ENCODE data around the gene PPIL6. TPM values are rescaled to one million over a fixed set of nuclear protein-coding genes. Genes with fewer than 3 reads are reported as not detected.

PPIL6 gene
- total RNA-seq, 2 experiments from 2014 or later = 0.84 to 1.3 TPM

GRCh38 chr6:109477184-109477583 lies 36.8 kb upstream of the PPIL6 start:
- CTCF ChIA-PET = interaction anchor here (1.3 kb wide), 1 partner anchor 16 kb away, joined by 3 read pairs; no protein-coding TSS in a partner anchor
- DNase-seq (no peak), ATAC-seq (ENCODE audit: poor library complexity) (no peak)
- Mint-ChIP-seq H3K4me1 (ENCODE audit: low read depth) (peaks cover 86% of the 10 kb centered on the region), H3K9me3 (no peaks in the 10 kb centered on the region), H3K4me3 (peak overlapping the region; percentile 88), H3K27ac (peak overlapping the region; percentile 52), H3K36me3 (ENCODE audit: low read depth) (peaks cover 95% of the 10 kb centered on the region), H3K27me3 (no peaks in the 10 kb centered on the region)
- no peaks in the 10 kb centered on the region for H3K27me3 ChIP-seq (ENCODE audit: control insufficient read depth in 1 of 2, insufficient read depth in 2 of 2, low read length in 2 of 2)
- no peaks in the 10 kb centered on the region for H3K9me3 ChIP-seq (ENCODE audit: control insufficient read depth in 1 of 2, insufficient read depth in 1 of 2, low read length in 2 of 2)
- POLR2A ChIA-PET = interaction anchor here (0.8 to 2.0 kb wide), 2 partner anchors 14 to 19 kb away, joined by 3 to 6 read pairs; no protein-coding TSS in a partner anchor
- peaks cover 63% of the 10 kb centered on the region for H3K4me1 ChIP-seq (ENCODE audit: insufficient read depth, low read length)
- TF ChIP-seq CTCF (IDR thresholded peaks at IDR 0.05) = no peak
- H3K4me3 ChIP-seq (ENCODE audit: low read length) = no peak overlapping the region
- H3K27ac ChIP-seq (ENCODE audit: low read depth in 1 of 2, low read length in 2 of 2) = no peak overlapping the region
- H3K36me3 ChIP-seq (ENCODE audit: insufficient read depth, low read length) = peaks cover 72% of the 10 kb centered on the region
- intact Hi-C loops (cut with DNase I, micrococcal nuclease) = no loop called here

GRCh38 chr6:109475625-109476024 lies 35.2 kb upstream of the PPIL6 start:
- H3K9me3 Mint-ChIP-seq = no peaks in the 10 kb centered on the region
- peaks cover 48% of the 10 kb centered on the region for H3K4me1 ChIP-seq (ENCODE audit: insufficient read depth, low read length)
- intact Hi-C loops (cut with DNase I, micrococcal nuclease) = loop anchor here in 1 of 2 experiments (1.0 kb wide), 1 partner anchor 16 kb away; no protein-coding TSS in a partner anchor
- no peak overlapping the region for H3K27ac Mint-ChIP-seq
- H3K36me3 Mint-ChIP-seq (ENCODE audit: low read depth) = peaks cover 96% of the 10 kb centered on the region
- H3K36me3 ChIP-seq (ENCODE audit: insufficient read depth, low read length) = peaks cover 82% of the 10 kb centered on the region
- no peak overlapping the region for H3K4me3 ChIP-seq (ENCODE audit: low read length)
- H3K27me3 ChIP-seq (ENCODE audit: control insufficient read depth in 1 of 2, insufficient read depth in 2 of 2, low read length in 2 of 2) = no peaks in the 10 kb centered on the region
- CTCF ChIA-PET = interaction anchor here (1.3 kb wide), 1 partner anchor 93 kb away, joined by 3 read pairs; the partner anchor contains the start of gene CD164
- peaks cover 78% of the 10 kb centered on the region for H3K4me1 Mint-ChIP-seq (ENCODE audit: low read depth)
- POLR2A ChIA-PET = interaction anchor here (2.0 kb wide), 1 partner anchor 17 kb away, joined by 6 read pairs; no protein-coding TSS in a partner anchor
- H3K27ac ChIP-seq (ENCODE audit: low read depth in 1 of 2, low read length in 2 of 2) = no peak overlapping the region
- peak overlapping the region; percentile 35 for H3K4me3 Mint-ChIP-seq
- no peaks in the 10 kb centered on the region for H3K9me3 ChIP-seq (ENCODE audit: control insufficient read depth in 1 of 2, insufficient read depth in 1 of 2, low read length in 2 of 2)
- TF ChIP-seq CTCF (IDR thresholded peaks at IDR 0.05) = no peak
- H3K27me3 Mint-ChIP-seq = no peaks in the 10 kb centered on the region
- ATAC-seq (ENCODE audit: poor library complexity) (no peak), DNase-seq (no peak)

GRCh38 chr6:109474995-109475394 lies 34.6 kb upstream of the PPIL6 start:
- Histone ChIP-seq H3K27ac (ENCODE audit: low read depth in 1 of 2, low read length in 2 of 2) (no peak overlapping the region), H3K4me1 (ENCODE audit: insufficient read depth, low read length) (peaks cover 43% of the 10 kb centered on the region), H3K36me3 (ENCODE audit: insufficient read depth, low read length) (peaks cover 84% of the 10 kb centered on the region), H3K4me3 (ENCODE audit: low read length) (no peak overlapping the region), H3K27me3 (ENCODE audit: control insufficient read depth in 1 of 2, insufficient read depth in 2 of 2, low read length in 2 of 2) (no peaks in the 10 kb centered on the region), H3K9me3 (ENCODE audit: control insufficient read depth in 1 of 2, insufficient read depth in 1 of 2, low read length in 2 of 2) (no peaks in the 10 kb centered on the region)
- TF ChIP-seq CTCF (IDR thresholded peaks at IDR 0.05) = no peak
- POLR2A ChIA-PET = no interaction called here
- intact Hi-C loops (cut with DNase I, micrococcal nuclease) = no loop called here
- Mint-ChIP-seq H3K4me1 (ENCODE audit: low read depth) (peaks cover 78% of the 10 kb centered on the region), H3K4me3 (no peak overlapping the region), H3K36me3 (ENCODE audit: low read depth) (peaks cover 96% of the 10 kb centered on the region), H3K27ac (no peak overlapping the region), H3K9me3 (no peaks in the 10 kb centered on the region), H3K27me3 (no peaks in the 10 kb centered on the region)
- CTCF ChIA-PET = no interaction called here
- no peak for DNase-seq
- no peak for ATAC-seq (ENCODE audit: poor library complexity)

All from CD4-positive, alpha-beta T cell (primary cell).